ENCODE results near the gene MON2.

Gene MON2

GRCh38 chr12:62599854-62600437, 133.3 kb downstream of the MON2 start:
- Histone ChIP-seq H4K20me1 (ENCODE audit: insufficient read depth, low read length) (peaks cover 3% of the 10 kb centered on the region; the same call in 1 of the 2 replicates), H3K36me3 (ENCODE audit: insufficient read depth, low read length) (no peaks in the 10 kb centered on the region; the same call in 1 of the 2 replicates), H3K4me3 (ENCODE audit: low read depth in 1 of 2, low read length in 2 of 2) (no peak overlapping the region), H3K27ac (ENCODE audit: low read length) (no peak overlapping the region), H3K79me2 (ENCODE audit: insufficient read depth, low read length) (peaks cover 23% of the 10 kb centered on the region), H3K27me3 (ENCODE audit: insufficient read depth, low read length, poor library complexity) (no peaks in the 10 kb centered on the region), H2AFZ (ENCODE audit: low read depth, low read length) (no peak overlapping the region), H3K9ac (ENCODE audit: low read depth, low read length) (no peak overlapping the region), H3K4me1 (ENCODE audit: insufficient read depth, low read length) (peaks cover 18% of the 10 kb centered on the region), H3K9me3 (ENCODE audit: insufficient read depth, low read length, severe bottlenecking) (no peaks in the 10 kb centered on the region), H3K4me2 (ENCODE audit: insufficient read depth, low read length) (no peak overlapping the region)
- ATAC-seq (ENCODE audit: insufficient read depth, low read depth) (no peak), DNase-seq (no peak)
- TF ChIP-seq CTCF (IDR thresholded peaks at IDR 0.05; ENCODE audit: borderline replicate concordance, extremely low read depth, low read length, poor library complexity, severe bottlenecking) = peak; percentile 37
- no peak for TF ChIP-seq EZH2 (IDR thresholded peaks at IDR 0.05; ENCODE audit: borderline replicate concordance, low read depth, low read length, severe bottlenecking)

GRCh38 chr12:62601765-62602164, 135.1 kb downstream of the MON2 start:
- DNase-seq = no peak
- Histone ChIP-seq H3K27me3 (ENCODE audit: insufficient read depth, low read length, poor library complexity) (no peaks in the 10 kb centered on the region), H3K4me3 (ENCODE audit: low read depth in 1 of 2, low read length in 2 of 2) (peak overlapping the region; percentile 68 to 70), H3K9me3 (ENCODE audit: insufficient read depth, low read length, severe bottlenecking) (no peaks in the 10 kb centered on the region), H3K4me2 (ENCODE audit: insufficient read depth, low read length) (peak overlapping the region; percentile 75), H2AFZ (ENCODE audit: low read depth, low read length) (peak overlapping the region; percentile 92), H4K20me1 (ENCODE audit: insufficient read depth, low read length) (peaks cover 3% of the 10 kb centered on the region; the same call in 1 of the 2 replicates), H3K4me1 (ENCODE audit: insufficient read depth, low read length) (peaks cover 29% of the 10 kb centered on the region), H3K36me3 (ENCODE audit: insufficient read depth, low read length) (no peaks in the 10 kb centered on the region; the same call in 1 of the 2 replicates), H3K79me2 (ENCODE audit: insufficient read depth, low read length) (peaks cover 36% of the 10 kb centered on the region), H3K27ac (ENCODE audit: low read length) (peak overlapping the region; percentile 96), H3K9ac (ENCODE audit: low read depth, low read length) (peak overlapping the region; percentile 100)
- ATAC-seq (ENCODE audit: insufficient read depth, low read depth) = no peak
- TF ChIP-seq EZH2 (IDR thresholded peaks at IDR 0.05; ENCODE audit: borderline replicate concordance, low read depth, low read length, severe bottlenecking) (no peak), CTCF (IDR thresholded peaks at IDR 0.05; ENCODE audit: borderline replicate concordance, extremely low read depth, low read length, poor library complexity, severe bottlenecking) (no peak)

GRCh38 chr12:62602255-62603060, 135.8 kb downstream of the MON2 start:
- Histone ChIP-seq H3K36me3 (ENCODE audit: insufficient read depth, low read length) (no peaks in the 10 kb centered on the region; the same call in 1 of the 2 replicates), H3K4me3 (ENCODE audit: low read depth in 1 of 2, low read length in 2 of 2) (peak overlapping the region; percentile 68 to 70), H3K79me2 (ENCODE audit: insufficient read depth, low read length) (peaks cover 36% of the 10 kb centered on the region), H4K20me1 (ENCODE audit: insufficient read depth, low read length) (peaks cover 3% of the 10 kb centered on the region; the same call in 1 of the 2 replicates), H2AFZ (ENCODE audit: low read depth, low read length) (peak overlapping the region; percentile 92), H3K9me3 (ENCODE audit: insufficient read depth, low read length, severe bottlenecking) (no peaks in the 10 kb centered on the region), H3K27ac (ENCODE audit: low read length) (peak overlapping the region; percentile 96), H3K4me1 (ENCODE audit: insufficient read depth, low read length) (peaks cover 29% of the 10 kb centered on the region), H3K27me3 (ENCODE audit: insufficient read depth, low read length, poor library complexity) (no peaks in the 10 kb centered on the region), H3K9ac (ENCODE audit: low read depth, low read length) (peak overlapping the region; percentile 100), H3K4me2 (ENCODE audit: insufficient read depth, low read length) (peak overlapping the region; percentile 75)
- ATAC-seq (ENCODE audit: insufficient read depth, low read depth) = peak; percentile 75
- DNase-seq = peak; percentile 92
- TF ChIP-seq EZH2 (IDR thresholded peaks at IDR 0.05; ENCODE audit: borderline replicate concordance, low read depth, low read length, severe bottlenecking) (no peak), CTCF (IDR thresholded peaks at IDR 0.05; ENCODE audit: borderline replicate concordance, extremely low read depth, low read length, poor library complexity, severe bottlenecking) (no peak)
